NOMO-1 (cell line): ENCODE data around the gene PXK.

Source experiments
- DNase-seq, 2 experiments: peaks; one replicate each; lab custom pipeline; 2025; ENCODE audit not compliant: unreplicated experiment in 2 of 2; lab: John Stamatoyannopoulos, UW

Gene PXK

GRCh38 chr3:58345457-58345856 lies 12.8 kb downstream of the PXK start:
- no peak for DNase-seq

GRCh38 chr3:58346368-58346767 lies 13.7 kb downstream of the PXK start:
- no peak for DNase-seq

- no peak for DNase-seq
Measured at GRCh38 chr3:58347984-58348383, 15.3 kb downstream of the PXK start.

- DNase-seq, result peak; percentile 35 to 70
Measured at GRCh38 chr3:58349792-58350626, 17.3 kb downstream of the PXK start.

GRCh38 chr3:58350627-58351013 lies 17.9 kb downstream of the PXK start:
- peak; percentile 26 to 88 for DNase-seq

- DNase-seq, result no peak
Measured at GRCh38 chr3:58351920-58352319, 19.2 kb downstream of the PXK start.

- DNase-seq, result no peak
Measured at GRCh38 chr3:58352626-58353025, 19.9 kb downstream of the PXK start.

GRCh38 chr3:58353722-58354553 lies 21.2 kb downstream of the PXK start:
- peak; percentile 75 to 87 for DNase-seq

GRCh38 chr3:58355179-58355578 lies 22.5 kb downstream of the PXK start:
- DNase-seq, result peak; percentile 82 to 89

- peak; percentile 53 to 57 for DNase-seq
Measured at GRCh38 chr3:58356054-58356453, 23.4 kb downstream of the PXK start.

- no peak for DNase-seq
Measured at GRCh38 chr3:58357402-58357801, 24.7 kb downstream of the PXK start.

GRCh38 chr3:58358092-58358491 lies 25.4 kb downstream of the PXK start:
- DNase-seq, result no peak

GRCh38 chr3:58358808-58359207 lies 26.1 kb downstream of the PXK start:
- DNase-seq, result no peak

- DNase-seq, result no peak
Measured at GRCh38 chr3:58359621-58360020, 26.9 kb downstream of the PXK start.

- no peak for DNase-seq
Measured at GRCh38 chr3:58361866-58362265, 29.2 kb downstream of the PXK start.

- no peak for DNase-seq
Measured at GRCh38 chr3:58366699-58367098, 34.0 kb downstream of the PXK start.

- no peak for DNase-seq
Measured at GRCh38 chr3:58369038-58369437, 36.3 kb downstream of the PXK start.

- DNase-seq, result no peak
Measured at GRCh38 chr3:58369876-58370275, 37.2 kb downstream of the PXK start.

- no peak for DNase-seq
Measured at GRCh38 chr3:58370407-58370806, 37.7 kb downstream of the PXK start.

GRCh38 chr3:58371754-58372153 lies 39.1 kb downstream of the PXK start:
- DNase-seq, result no peak

GRCh38 chr3:58375254-58375653 lies 42.6 kb downstream of the PXK start:
- DNase-seq, result no peak

- no peak for DNase-seq
Measured at GRCh38 chr3:58377168-58377567, 44.5 kb downstream of the PXK start.
